Small intestine (tissue), 7 donors: Measurements from ENCODE around the gene RCCD1. TPM values are rescaled to one million over a fixed set of nuclear protein-coding genes. Genes with fewer than 3 reads are reported as not detected.

Experiments
- DNase-seq, 2 donors: peaks; one replicate each; pipeline versions ENCODE4 v3.0.0 to v3.0.0-alpha.2; 2013
- FAIRE-seq: peaks from 2 replicates; lab custom pipeline; 2012; peaks lifted over from hg19 to GRCh38; lab: Jason Lieb, UNC
- H3K27ac ChIP-seq, 3 donors: one replicate each; pipeline ENCODE4 v1.5.1; 2013; ENCODE audit warnings: low read length in 2 of 3, mild to moderate bottlenecking in 2 of 3, control low read depth in 1 of 3, inconsistent platforms in 1 of 3, low read depth in 1 of 3, moderate library complexity in 1 of 3
- H3K27me3 ChIP-seq, 3 donors: one replicate each; pipeline ENCODE4 v1.6.1; 2013; ENCODE audit warnings: low read length in 3 of 3, inconsistent platforms in 1 of 3; ENCODE audit not compliant: control insufficient read depth in 3 of 3, insufficient read depth in 3 of 3
- H3K36me3 ChIP-seq, 3 donors: one replicate each; pipeline ENCODE4 v1.6.1; 2013; ENCODE audit warnings: low read length in 3 of 3, inconsistent platforms in 1 of 3, low read depth in 1 of 3, mild to moderate bottlenecking in 1 of 3, moderate library complexity in 1 of 3; ENCODE audit not compliant: control insufficient read depth in 3 of 3, insufficient read depth in 2 of 3
- H3K4me1 ChIP-seq, 3 donors: one replicate each; pipeline ENCODE4 v1.6.1; 2013; ENCODE audit warnings: low read length in 2 of 3, inconsistent platforms in 1 of 3, low read depth in 1 of 3, mild to moderate bottlenecking in 1 of 3, moderate library complexity in 1 of 3; ENCODE audit not compliant: control insufficient read depth in 3 of 3, insufficient read depth in 2 of 3
- H3K4me3 ChIP-seq, 3 donors: one replicate each; pipeline ENCODE4 v1.5.1; 2013; ENCODE audit warnings: low read length in 3 of 3, control low read depth in 1 of 3, inconsistent platforms in 1 of 3, low read depth in 1 of 3, mild to moderate bottlenecking in 1 of 3, moderate library complexity in 1 of 3
- H3K9me3 ChIP-seq, 2 donors: one replicate each; pipeline ENCODE4 v1.6.1; 2013; ENCODE audit warnings: low read depth in 1 of 2, low read length in 1 of 2; ENCODE audit not compliant: control insufficient read depth in 2 of 2, insufficient read depth in 1 of 2
- WGBS, 3 donors: extraction: QIAGEN DNeasy Blood & Tissue Kit; methylation state at CpG; one replicate each; pipeline ENCODE4 v1.1.7; 2013; 5-methylcytosine and 5-hydroxymethylcytosine counted together
- polyA plus RNA-seq, 4 donors: library from polyadenylated mRNA; stranded (reverse) in 3 of 4; unstranded in 1 of 4; fragments of 200-250 nt in 3 of 4; fragments of 120-200 nt in 1 of 4; gene quantifications; one replicate each; pipeline versions ENCODE4 v1.2.1 to v1.2.3, GENCODE V29; 2013
- donor health status: healthy with polysubstance abuse.
- donor health status: control.
- donor health status: control.
- donor health status: Bipolar disorder and iron deficiency.
- donor health status: healthy.

RCCD1 gene
- polyA plus RNA-seq, 4 donors: 4.9 to 20.9 (median 9.7) TPM

- WGBS, 3 donors: 86 to 97% (median 95%) methylated on average over 7 of the region's 7 CpGs
- Histone ChIP-seq H3K36me3 (peaks cover 29 to 89% (median 37%) of the 10 kb centered on the region in 3 donors), H3K4me3 (no peak overlapping the region), H3K4me1 (no peaks in the 10 kb centered on the region), H3K27ac (no peak overlapping the region), H3K27me3 (no peaks in the 10 kb centered on the region), H3K9me3 (no peaks in the 10 kb centered on the region)
- DNase-seq (no peak), FAIRE-seq (no peak)
These were observed 9.6 kb upstream of the RCCD1 start for GRCh38 chr15:90945091-90945490.

DNA sequence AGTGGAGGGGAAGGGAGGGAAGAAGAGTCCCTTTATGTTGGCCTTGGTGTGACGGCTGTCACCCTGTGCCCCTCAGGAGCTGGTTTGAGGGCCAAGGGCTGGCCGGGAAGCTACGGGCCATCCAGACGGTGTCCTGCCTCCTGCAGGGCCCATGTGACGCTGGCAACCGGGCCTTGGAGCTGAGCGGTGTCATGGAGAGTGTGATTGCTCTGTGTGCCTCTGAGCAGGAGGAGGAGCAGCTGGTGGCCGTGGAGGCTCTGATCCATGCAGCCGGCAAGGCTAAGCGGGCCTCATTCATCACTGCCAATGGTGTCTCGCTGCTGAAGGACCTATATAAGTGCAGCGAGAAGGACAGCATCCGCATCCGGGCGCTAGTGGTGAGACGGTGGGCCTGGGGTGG lies 8.1 kb upstream of the RCCD1 start:
- Histone ChIP-seq H3K4me3 (no peak overlapping the region), H3K27ac (no peak overlapping the region), H3K36me3 (peaks cover 24 to 88% (median 34%) of the 10 kb centered on the region in 3 donors), H3K9me3 (no peaks in the 10 kb centered on the region), H3K27me3 (no peaks in the 10 kb centered on the region), H3K4me1 (no peaks in the 10 kb centered on the region)
- no peak for DNase-seq
- no peak for FAIRE-seq
- WGBS, 3 donors: 91 to 96% (median 94%) methylated on average over 16 of the region's 16 CpGs

GRCh38 chr15:90946941-90947576 lies 7.6 kb upstream of the RCCD1 start:
- no peaks in the 10 kb centered on the region for H3K27me3 ChIP-seq
- 88 to 90% (median 89%) methylated on average over 8 of the region's 8 CpGs for WGBS, 3 donors
- no peak for FAIRE-seq

DNA sequence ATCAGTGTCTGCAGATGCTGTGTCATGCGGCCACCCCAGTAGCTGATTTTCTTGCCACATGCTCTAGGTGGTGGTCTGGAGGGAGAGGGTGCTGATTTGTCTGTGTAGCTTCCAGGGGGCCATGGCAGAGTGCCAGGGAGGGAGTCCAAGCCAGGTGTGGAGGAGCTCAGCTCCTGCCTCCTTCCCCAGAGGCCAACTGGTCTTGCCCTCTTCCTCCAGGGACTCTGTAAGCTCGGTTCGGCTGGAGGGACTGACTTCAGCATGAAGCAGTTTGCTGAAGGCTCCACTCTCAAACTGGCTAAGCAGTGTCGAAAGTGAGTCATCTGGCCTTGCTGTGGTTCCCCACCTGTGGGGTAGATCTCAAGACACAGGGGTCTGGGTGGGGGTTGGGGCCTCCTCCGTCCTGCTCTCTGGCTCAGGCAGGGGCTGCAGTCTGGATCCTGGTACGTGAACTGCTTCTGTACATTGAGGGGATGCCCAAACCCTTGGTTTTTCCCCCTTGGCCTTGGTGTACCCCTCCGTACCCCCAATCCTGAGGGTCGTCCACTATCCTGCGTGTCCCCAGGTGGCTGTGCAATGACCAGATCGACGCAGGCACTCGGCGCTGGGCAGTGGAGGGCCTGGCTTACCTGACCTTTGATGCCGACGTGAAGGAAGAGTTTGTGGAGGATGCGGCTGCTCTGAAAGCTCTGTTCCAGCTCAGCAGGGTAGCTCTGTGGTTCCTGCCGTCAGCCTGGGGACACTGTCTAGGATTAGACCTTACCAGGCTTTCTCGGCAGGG lies 6.9 kb upstream of the RCCD1 start:
- no peaks in the 10 kb centered on the region for H3K27me3 ChIP-seq
- DNase-seq (no peak), FAIRE-seq (no peak)
- no peak overlapping the region for H3K27ac ChIP-seq
- no peaks in the 10 kb centered on the region for H3K9me3 ChIP-seq
- WGBS, 3 donors: 88 to 95% (median 93%) methylated on average over 18 of the region's 18 CpGs
- no peak overlapping the region for H3K4me3 ChIP-seq
- H3K36me3 ChIP-seq: peaks cover 17 to 89% (median 29%) of the 10 kb centered on the region in 3 donors
- H3K4me1 ChIP-seq: no peaks in the 10 kb centered on the region

More at GRCh38 chr15:90946941-90947576, 7.6 kb upstream of the RCCD1 start:
- Histone ChIP-seq H3K27ac (no peak overlapping the region), H3K4me3 (no peak overlapping the region), H3K4me1 (no peaks in the 10 kb centered on the region), H3K36me3 (peaks cover 23 to 89% (median 34%) of the 10 kb centered on the region in 3 donors), H3K9me3 (no peaks in the 10 kb centered on the region)
- no peak for DNase-seq

- Histone ChIP-seq H3K27ac (no peak overlapping the region), H3K4me3 (no peak overlapping the region), H3K4me1 (no peaks in the 10 kb centered on the region), H3K9me3 (no peaks in the 10 kb centered on the region), H3K27me3 (no peaks in the 10 kb centered on the region), H3K36me3 (peaks cover 12 to 89% (median 23%) of the 10 kb centered on the region in 3 donors)
- WGBS, 3 donors: 92 to 98% (median 96%) methylated on average over 8 of the region's 8 CpGs
- FAIRE-seq (no peak), DNase-seq (no peak)
These were observed 6.2 kb upstream of the RCCD1 start for GRCh38 chr15:90948506-90948905.

GRCh38 chr15:90949979-90950675 lies 4.6 kb upstream of the RCCD1 start:
- Histone ChIP-seq H3K27me3 (no peaks in the 10 kb centered on the region), H3K36me3 (peaks cover 7 to 79% (median 16%) of the 10 kb centered on the region in 3 donors), H3K4me1 (no peaks in the 10 kb centered on the region), H3K9me3 (no peaks in the 10 kb centered on the region), H3K4me3 (no peak overlapping the region), H3K27ac (no peak overlapping the region)
- no peak for DNase-seq
- WGBS, 3 donors: 95 to 97% (median 96%) methylated on average over 21 to 23 of the region's 23 CpGs
- FAIRE-seq: no peak

DNA sequence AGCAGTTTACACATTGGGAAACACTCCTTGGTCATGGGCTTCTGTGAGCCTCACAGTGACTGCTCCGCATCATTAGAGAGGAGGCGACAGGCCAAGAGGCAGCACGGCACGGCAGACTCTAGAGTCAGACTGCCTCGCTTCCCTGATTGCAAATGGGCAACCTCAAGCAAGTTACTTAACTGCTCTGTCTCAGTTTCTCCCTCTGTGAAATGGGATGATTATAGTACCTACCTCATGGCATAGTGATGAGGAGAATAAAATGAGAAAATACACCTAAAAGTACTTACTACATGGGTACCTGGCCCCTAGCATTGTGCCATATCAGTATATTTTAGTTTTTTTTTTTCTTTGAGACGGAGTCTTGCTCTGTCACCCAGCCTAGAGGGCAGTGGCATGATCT lies 4.0 kb upstream of the RCCD1 start:
- Histone ChIP-seq H3K9me3 (no peaks in the 10 kb centered on the region), H3K36me3 (peaks cover 6 to 77% (median 16%) of the 10 kb centered on the region in 3 donors), H3K4me1 (peaks cover 0 to 5% (median 2%) of the 10 kb centered on the region in 3 donors), H3K27ac (no peak overlapping the region), H3K27me3 (no peaks in the 10 kb centered on the region), H3K4me3 (no peak overlapping the region)
- FAIRE-seq (no peak), DNase-seq (no peak)
- WGBS, 3 donors: 96 to 99% (median 97%) methylated on average over 6 of the region's 6 CpGs

- FAIRE-seq (no peak), DNase-seq (no peak)
- no peaks in the 10 kb centered on the region for H3K27me3 ChIP-seq
- H3K9me3 ChIP-seq: no peaks in the 10 kb centered on the region
- 93 to 97% (median 95%) methylated on average over 13 to 14 of the region's 14 CpGs for WGBS, 3 donors
- peaks cover 3 to 60% (median 11%) of the 10 kb centered on the region in 3 donors for H3K36me3 ChIP-seq
- H3K4me3 ChIP-seq: no peak overlapping the region
- H3K4me1 ChIP-seq: peaks cover 3 to 12% (median 3%) of the 10 kb centered on the region in 3 donors
- no peak overlapping the region for H3K27ac ChIP-seq
These were observed 1.6 kb upstream of the RCCD1 start for GRCh38 chr15:90952901-90953677.
